Aorta (tissue), 5 donors: Measurements from ENCODE around the gene ATXN1. TPM values are rescaled to one million over a fixed set of nuclear protein-coding genes. Genes with fewer than 3 reads are reported as not detected.

Experiments
- ATAC-seq: fragments of 200-7000 bp; cut with Tn5 transposase; one replicate; pipeline ENCODE4 v1.9.1; 2022; ENCODE audit warnings: moderate library complexity; ENCODE audit not compliant: low FRiP score
- DNase-seq, 2 donors: peaks; one replicate each; pipeline ENCODE4 v3.0.0-alpha.2; 2020
- H3K27ac ChIP-seq, 2 donors: one replicate each; pipeline ENCODE4 v1.5.1; 2013; ENCODE audit warnings: low read length in 2 of 2, mild to moderate bottlenecking in 2 of 2, moderate library complexity in 2 of 2, control low read depth in 1 of 2, inconsistent platforms in 1 of 2, low read depth in 1 of 2
- H3K27me3 ChIP-seq, 2 donors: one replicate each; pipeline ENCODE4 v1.6.1; 2013; ENCODE audit warnings: control low read depth in 1 of 2, low read length in 1 of 2, mild to moderate bottlenecking in 1 of 2, moderate library complexity in 1 of 2; ENCODE audit not compliant: insufficient read depth in 2 of 2, control insufficient read depth in 1 of 2
- H3K36me3 ChIP-seq, 2 donors: one replicate each; pipeline ENCODE4 v1.6.1; 2013; ENCODE audit warnings: control low read depth in 1 of 2, low read length in 1 of 2, mild to moderate bottlenecking in 1 of 2; ENCODE audit not compliant: insufficient read depth in 2 of 2, control insufficient read depth in 1 of 2
- H3K4me1 ChIP-seq, 2 donors: one replicate each; pipeline ENCODE4 v1.6.1; 2013; ENCODE audit warnings: low read length in 2 of 2, control low read depth in 1 of 2, mild to moderate bottlenecking in 1 of 2, moderate library complexity in 1 of 2; ENCODE audit not compliant: insufficient read depth in 2 of 2, control insufficient read depth in 1 of 2
- H3K4me3 ChIP-seq, 2 donors: one replicate each; pipeline ENCODE4 v1.5.1; 2013; ENCODE audit warnings: low read length in 2 of 2, control low read depth in 1 of 2, mild to moderate bottlenecking in 1 of 2
- H3K9me3 ChIP-seq: one replicate; pipeline ENCODE4 v1.6.1; 2013; ENCODE audit warnings: mild to moderate bottlenecking, low read length; ENCODE audit not compliant: control insufficient read depth
- WGBS, 2 donors: extraction: QIAGEN DNeasy Blood & Tissue Kit; methylation state at CpG; one replicate each; pipeline ENCODE4 v1.1.7; 2013; 5-methylcytosine and 5-hydroxymethylcytosine counted together
- intact Hi-C, 2 donors: fragments of 100-400 bp; cut with DNase I; formaldehyde crosslinking; loops; one replicate each; pipeline versions ENCODE4 v1.14.2 to v1.15.0; 2022
- polyA plus RNA-seq, 2 donors: library from polyadenylated mRNA; stranded (reverse); fragments of 200-250 nt; gene quantifications; one replicate each; pipeline ENCODE4 v1.2.3, GENCODE V29; 2013
- total RNA-seq, 2 donors: library from RNA; stranded (reverse); fragmentation: NEBNext Ultra II Directional; extraction: Animal tissue kit (Norgen Biotek cat#: 25700); gene quantifications; one replicate each; pipeline ENCODE4 v1.2.1, GENCODE V29; 2021
- donor health status: healthy with polysubstance abuse.
- donor health status: Bipolar disorder and iron deficiency.
- donor health status: DM: no; HTN: no; CAD: no.
- donor health status: DM: no; HTN: no; CAD: no.
- donor health status: DM: yes; HTN: yes; CAD: no.

Gene ATXN1
- total and polyA plus RNA-seq, 4 donors: 11.5 to 85.5 (median 45.8) TPM

GRCh38 chr6:16490616-16491015, 270.6 kb downstream of the ATXN1 start:
- DNase-seq (no peak), ATAC-seq (peak; percentile 65)
- H3K36me3 ChIP-seq: no peaks in the 10 kb centered on the region
- no peak overlapping the region for H3K4me3 ChIP-seq
- H3K9me3 ChIP-seq: no peaks in the 10 kb centered on the region
- intact Hi-C loops: no loop called here
- 55 to 65% methylated on average over 2 of the region's 2 CpGs for WGBS, 2 donors
- H3K27me3 ChIP-seq: no peaks in the 10 kb centered on the region
- no peaks in the 10 kb centered on the region for H3K4me1 ChIP-seq
- no peak overlapping the region for H3K27ac ChIP-seq

GRCh38 chr6:16488813-16489212, 272.4 kb downstream of the ATXN1 start:
- Histone ChIP-seq H3K4me3 (no peak overlapping the region), H3K27me3 (no peaks in the 10 kb centered on the region), H3K4me1 (no peaks in the 10 kb centered on the region), H3K9me3 (no peaks in the 10 kb centered on the region), H3K27ac (no peak overlapping the region), H3K36me3 (peaks cover 0 to 2% of the 10 kb centered on the region in 2 donors)
- no peak for DNase-seq
- ATAC-seq: no peak
- intact Hi-C loops: no loop called here
- WGBS, 2 donors: 8 to 32% methylated on average over 2 of the region's 2 CpGs

DNA sequence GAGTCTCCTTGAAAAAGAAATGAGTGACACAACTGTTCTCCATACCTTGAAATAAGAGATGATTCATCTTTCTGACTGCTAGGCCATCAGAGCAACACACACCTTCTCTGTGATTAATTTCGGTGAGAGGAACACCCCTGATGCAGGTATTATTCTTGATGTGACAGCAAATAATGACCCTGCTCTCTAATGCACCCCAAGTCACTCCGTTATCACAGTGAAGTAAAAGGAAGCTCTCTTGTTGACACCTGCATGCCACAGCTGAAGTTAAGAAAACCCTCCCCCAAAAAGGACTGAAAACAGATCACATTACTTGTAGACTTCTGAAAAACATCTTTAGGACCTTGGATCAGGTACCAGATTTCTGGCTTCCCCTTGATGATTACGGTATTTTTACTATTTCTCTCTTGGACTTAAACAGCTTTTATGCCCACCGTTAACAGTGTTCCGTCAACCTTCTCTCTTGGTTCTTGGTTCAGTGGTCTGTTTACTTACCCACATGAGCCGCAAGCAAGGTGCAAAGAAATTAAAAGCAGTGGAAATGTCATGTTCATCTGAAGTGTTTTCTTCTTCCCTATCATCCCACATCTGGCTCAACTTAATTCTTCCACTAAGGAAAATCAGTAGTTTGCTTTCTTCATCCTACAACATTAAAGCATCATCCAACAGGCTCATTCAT, 273.1 kb downstream of the ATXN1 start:
- Histone ChIP-seq H3K4me1 (no peaks in the 10 kb centered on the region), H3K9me3 (no peaks in the 10 kb centered on the region), H3K27ac (no peak overlapping the region), H3K4me3 (no peak overlapping the region), H3K27me3 (no peaks in the 10 kb centered on the region), H3K36me3 (peaks cover 0 to 2% of the 10 kb centered on the region in 2 donors)
- no peak for ATAC-seq
- WGBS, 2 donors: 88 to 96% methylated on average over 6 of the region's 6 CpGs
- intact Hi-C loops: no loop called here
- no peak for DNase-seq

GRCh38 chr6:16486661-16487060, 274.6 kb downstream of the ATXN1 start:
- no peak overlapping the region for H3K4me3 ChIP-seq
- H3K9me3 ChIP-seq: no peaks in the 10 kb centered on the region
- no peaks in the 10 kb centered on the region for H3K27me3 ChIP-seq
- 56 to 75% methylated on average over 11 of the region's 11 CpGs for WGBS, 2 donors
- DNase-seq: no peak
- intact Hi-C loops: no loop called here
- no peaks in the 10 kb centered on the region for H3K4me1 ChIP-seq
- peaks cover 0 to 2% of the 10 kb centered on the region in 2 donors for H3K36me3 ChIP-seq
- ATAC-seq: no peak
- H3K27ac ChIP-seq: no peak overlapping the region

GRCh38 chr6:16483315-16483875, 277.9 kb downstream of the ATXN1 start:
- H3K4me1 ChIP-seq: peaks cover 0 to 2% of the 10 kb centered on the region in 2 donors
- ATAC-seq (no peak), DNase-seq (no peak)
- 41 to 57% methylated on average over 2 of the region's 2 CpGs for WGBS, 2 donors
- no peak overlapping the region for H3K27ac ChIP-seq
- H3K4me3 ChIP-seq: no peak overlapping the region
- H3K9me3 ChIP-seq: no peaks in the 10 kb centered on the region
- no peaks in the 10 kb centered on the region for H3K27me3 ChIP-seq
- intact Hi-C loops: no loop called here
- peaks cover 0 to 2% of the 10 kb centered on the region in 2 donors for H3K36me3 ChIP-seq

- H3K27me3 ChIP-seq: no peaks in the 10 kb centered on the region
- H3K9me3 ChIP-seq: no peaks in the 10 kb centered on the region
- H3K36me3 ChIP-seq: peaks cover 0 to 2% of the 10 kb centered on the region in 2 donors
- H3K27ac ChIP-seq: no peak overlapping the region
- H3K4me3 ChIP-seq: no peak overlapping the region
- 93 to 97% methylated on average over 1 of the region's 1 CpG for WGBS, 2 donors
- ATAC-seq: no peak
- peaks cover 2% of the 10 kb centered on the region in 2 donors for H3K4me1 ChIP-seq
- intact Hi-C loops: no loop called here
- DNase-seq: no peak
Observed at GRCh38 chr6:16482702-16483314, 278.5 kb downstream of the ATXN1 start.

DNA sequence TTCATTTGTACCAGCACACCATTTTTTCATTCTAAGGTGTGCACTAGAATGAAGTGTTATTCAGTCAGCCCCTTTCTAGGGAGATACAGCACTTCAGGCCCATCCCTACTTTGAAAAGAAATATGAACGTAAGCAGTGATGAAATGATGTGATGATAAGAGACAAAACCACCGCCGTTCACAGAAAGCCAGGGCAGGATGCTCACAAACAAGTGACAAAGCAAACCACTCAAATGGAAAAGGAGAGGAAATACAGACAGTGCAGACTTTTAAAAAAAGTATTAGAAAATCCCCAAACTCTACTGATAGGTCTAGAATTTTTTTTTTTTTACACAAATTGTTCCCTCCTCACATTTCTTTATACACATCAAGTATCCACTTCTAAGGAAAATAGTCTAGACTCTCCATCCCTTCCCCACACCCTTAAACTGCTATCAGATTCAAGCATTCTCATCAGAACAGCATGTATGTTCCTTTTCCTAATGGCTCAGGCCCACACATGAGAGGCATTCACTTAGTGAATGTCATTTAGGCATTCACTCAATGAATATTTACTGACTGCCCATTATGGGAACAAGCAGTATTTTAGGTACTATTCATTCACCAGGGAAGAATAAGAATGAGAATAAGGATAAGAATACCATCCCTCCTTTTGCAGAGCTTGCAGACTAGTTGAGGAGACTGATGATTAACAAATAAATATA, 279.4 kb downstream of the ATXN1 start:
- Histone ChIP-seq H3K9me3 (no peaks in the 10 kb centered on the region), H3K4me1 (peaks cover 2% of the 10 kb centered on the region in 2 donors), H3K4me3 (no peak overlapping the region), H3K27me3 (no peaks in the 10 kb centered on the region), H3K27ac (no peak overlapping the region), H3K36me3 (peaks cover 0 to 2% of the 10 kb centered on the region in 2 donors)
- ATAC-seq (no peak), DNase-seq (no peak)
- WGBS, 2 donors: 93 to 95% methylated on average over 3 of the region's 3 CpGs
- intact Hi-C loops: no loop called here

DNA sequence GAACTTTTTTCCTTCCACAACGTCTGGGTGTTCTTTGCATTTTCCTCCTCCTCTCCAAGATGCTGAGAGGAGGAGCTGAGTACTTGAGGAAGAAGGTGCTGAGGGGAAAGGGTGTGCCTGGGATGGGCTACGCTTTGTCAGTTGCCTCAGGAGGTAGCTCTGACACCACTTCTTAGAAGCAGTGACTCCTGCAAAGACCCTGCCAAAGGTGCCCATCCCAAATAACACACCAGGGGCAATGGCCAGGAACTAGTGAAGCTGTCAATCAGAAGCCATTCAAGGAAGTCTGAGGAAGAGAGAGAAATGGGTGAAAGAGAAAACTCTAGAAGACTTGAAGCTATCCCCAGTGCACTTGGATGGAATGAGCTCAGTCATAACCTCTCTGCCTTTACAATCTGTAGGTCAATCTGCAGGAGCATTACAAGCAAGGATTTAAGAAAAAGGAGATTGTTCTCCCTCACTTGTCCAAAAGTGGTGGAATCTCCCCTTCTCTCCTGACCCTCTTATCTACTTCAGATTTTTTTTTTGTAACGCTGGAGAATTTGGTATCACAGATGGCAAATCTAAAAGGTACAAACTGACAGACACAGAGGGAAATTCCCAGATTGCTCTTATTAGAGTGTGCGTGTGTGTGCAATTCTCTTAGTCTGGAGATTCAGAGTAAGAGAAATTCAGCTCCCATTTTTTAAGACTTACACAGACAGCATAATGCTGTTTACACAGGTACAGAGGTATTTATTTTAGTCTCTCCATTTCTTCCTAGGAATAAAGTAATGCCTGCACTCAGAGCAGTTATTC, 280.3 kb downstream of the ATXN1 start:
- no peak overlapping the region for H3K27ac ChIP-seq
- no peak for ATAC-seq
- peaks cover 0 to 2% of the 10 kb centered on the region in 2 donors for H3K36me3 ChIP-seq
- 60 to 66% methylated on average over 4 of the region's 4 CpGs for WGBS, 2 donors
- intact Hi-C loops: no loop called here
- H3K27me3 ChIP-seq: no peaks in the 10 kb centered on the region
- DNase-seq: no peak
- no peaks in the 10 kb centered on the region for H3K9me3 ChIP-seq
- H3K4me1 ChIP-seq: peaks cover 2% of the 10 kb centered on the region in 2 donors
- H3K4me3 ChIP-seq: no peak overlapping the region
